Ovary (tissue), 3 donors: Measurements from ENCODE around the gene METTL6.

Experiments used
- EP300 ChIP-seq: sonication (generic); formaldehyde crosslinking; IDR thresholded peaks from one replicate; pipeline ENCODE4 v1.6.1; 2017; ENCODE audit warnings: antibody characterized with exemption
- TF ChIP-seq, protein P1 (sequence below), 3 donors: fragments of 450-650 bp in 2 of 3; fragments of 200-600 bp in 1 of 3; IDR thresholded peaks; one replicate each; pipeline versions ENCODE4 v1.5.1 to v1.8.0; 2016 to 2022; ENCODE audit warnings: antibody characterized with exemption in 3 of 3, mild to moderate bottlenecking in 1 of 3
- donor health status: DM: no; HTN: no; CAD: no.

DNA sequence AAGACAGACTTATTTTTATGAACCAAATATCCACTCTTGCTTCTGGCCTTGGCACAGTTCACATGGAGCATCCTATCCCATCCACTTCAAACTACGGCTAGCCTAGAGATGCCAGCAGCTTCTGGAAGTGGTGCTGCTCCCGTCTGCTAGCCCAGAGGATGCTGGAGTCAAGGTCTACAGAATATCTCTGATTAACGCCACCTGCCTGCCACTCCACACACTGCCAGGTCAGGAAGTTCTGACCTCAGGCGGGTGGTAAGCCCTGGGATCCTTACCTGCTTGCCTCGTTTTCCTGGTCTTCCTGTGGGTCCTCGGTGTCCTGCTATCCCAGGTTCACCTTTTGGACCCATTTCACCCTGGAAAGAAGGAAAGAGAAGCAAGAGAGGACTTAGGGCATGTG lies 42.9 kb upstream of the METTL6 start:
- TF ChIP-seq, protein P1, sequence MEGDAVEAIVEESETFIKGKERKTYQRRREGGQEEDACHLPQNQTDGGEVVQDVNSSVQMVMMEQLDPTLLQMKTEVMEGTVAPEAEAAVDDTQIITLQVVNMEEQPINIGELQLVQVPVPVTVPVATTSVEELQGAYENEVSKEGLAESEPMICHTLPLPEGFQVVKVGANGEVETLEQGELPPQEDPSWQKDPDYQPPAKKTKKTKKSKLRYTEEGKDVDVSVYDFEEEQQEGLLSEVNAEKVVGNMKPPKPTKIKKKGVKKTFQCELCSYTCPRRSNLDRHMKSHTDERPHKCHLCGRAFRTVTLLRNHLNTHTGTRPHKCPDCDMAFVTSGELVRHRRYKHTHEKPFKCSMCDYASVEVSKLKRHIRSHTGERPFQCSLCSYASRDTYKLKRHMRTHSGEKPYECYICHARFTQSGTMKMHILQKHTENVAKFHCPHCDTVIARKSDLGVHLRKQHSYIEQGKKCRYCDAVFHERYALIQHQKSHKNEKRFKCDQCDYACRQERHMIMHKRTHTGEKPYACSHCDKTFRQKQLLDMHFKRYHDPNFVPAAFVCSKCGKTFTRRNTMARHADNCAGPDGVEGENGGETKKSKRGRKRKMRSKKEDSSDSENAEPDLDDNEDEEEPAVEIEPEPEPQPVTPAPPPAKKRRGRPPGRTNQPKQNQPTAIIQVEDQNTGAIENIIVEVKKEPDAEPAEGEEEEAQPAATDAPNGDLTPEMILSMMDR (IDR thresholded peaks at IDR 0.05): no peak
- TF ChIP-seq EP300: no peak
